Measurements from ENCODE around the gene TTC39A.

The TTC39A gene

GRCh38 chr1:51301152-51301843, 29.1 kb downstream of the TTC39A start:
- TF ChIP-seq CTCF (conservative IDR thresholded peaks at IDR 0.05): no peak
- H3K27ac ChIP-seq: no peak overlapping the region

- TF ChIP-seq CTCF (conservative IDR thresholded peaks at IDR 0.05): no peak
- H3K27ac ChIP-seq: no peak overlapping the region
These were observed 30.2 kb downstream of the TTC39A start for GRCh38 chr1:51299981-51300670.

GRCh38 chr1:51299185-51299885, 31.0 kb downstream of the TTC39A start:
- no peak overlapping the region for H3K27ac ChIP-seq

GRCh38 chr1:51298322-51298705, 32.0 kb downstream of the TTC39A start:
- H3K27ac ChIP-seq: no peak overlapping the region; the same call in 1 of the 2 replicates
- no peak for TF ChIP-seq CTCF (conservative IDR thresholded peaks at IDR 0.05)

More at GRCh38 chr1:51299185-51299885, 31.0 kb downstream of the TTC39A start:
- TF ChIP-seq CTCF (conservative IDR thresholded peaks at IDR 0.05): no peak

GRCh38 chr1:51297401-51298321, 32.7 kb downstream of the TTC39A start:
- no peak for TF ChIP-seq CTCF (conservative IDR thresholded peaks at IDR 0.05)
- H3K27ac ChIP-seq: peak overlapping the region; percentile 66

- peak overlapping the region; percentile 66 for H3K27ac ChIP-seq
- peak; percentile 95 for TF ChIP-seq CTCF (conservative IDR thresholded peaks at IDR 0.05)
These were observed 33.7 kb downstream of the TTC39A start for GRCh38 chr1:51296383-51297357.

Measured in VCaP (cell line).